GM18499 (cell line): ENCODE measurements around the gene ELOVL5.
"Not testable (repeated sequence)": the region's sequence is repeated elsewhere in the genome, so short reads cannot be mapped to it uniquely, and the experiment has no call there.

ENCODE experiments used
- ATAC-seq: cut with Tn5 transposase; IDR thresholded peaks from one replicate; pipeline ENCODE4 v1.9.1; 2021; ENCODE audit warnings: moderate number of reproducible peaks; ENCODE audit not compliant: insufficient read depth, unreplicated experiment

The ELOVL5 gene

DNA sequence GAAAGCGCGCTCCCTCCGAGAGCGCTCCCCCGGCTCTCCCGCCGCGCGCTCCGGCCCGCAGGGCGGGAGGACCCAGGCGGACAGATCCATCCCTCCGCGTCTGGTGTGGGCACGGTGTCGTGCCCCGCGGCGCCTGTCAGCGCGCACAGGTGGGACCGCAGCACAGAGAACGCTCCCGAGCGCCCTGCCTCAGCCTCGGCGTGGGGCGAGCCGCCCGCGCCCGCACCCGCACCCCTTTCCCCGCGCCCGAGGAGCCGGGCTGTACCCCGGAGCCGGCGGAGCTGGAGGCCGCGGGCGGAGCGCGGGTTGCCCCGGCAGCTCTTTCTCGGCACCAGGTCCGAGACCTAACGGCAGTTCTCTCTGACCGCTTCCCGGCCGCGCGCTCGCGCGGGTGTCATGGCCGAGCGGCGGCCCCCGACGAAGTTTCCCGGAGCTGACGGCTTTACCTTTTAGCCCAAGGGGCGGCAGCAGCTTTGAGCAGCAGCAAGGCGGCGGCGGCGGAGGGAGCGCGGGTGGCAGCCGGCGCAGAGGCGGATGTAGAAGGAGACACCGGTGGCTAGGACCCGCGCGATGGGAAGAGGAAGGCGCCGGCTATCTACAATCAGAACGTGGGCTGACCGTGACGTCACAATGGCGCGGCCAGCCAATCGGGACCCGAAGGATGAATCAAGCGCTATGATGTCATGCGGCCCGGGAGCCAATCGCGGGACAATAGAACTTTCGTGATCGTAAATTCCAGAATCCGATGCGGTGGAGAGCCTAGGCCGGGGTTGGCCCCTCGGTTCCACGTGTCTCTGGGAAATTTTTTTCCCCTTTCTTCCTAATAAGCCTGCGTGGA is at the start of gene ELOVL5:
Gene ELOVL5 (minus strand): TSS at position 580 of the 838 bp plus-strand sequence. CDS start 53,251 bp downstream, outside the sequence.
- ATAC-seq = peak; percentile 75

- no peak for ATAC-seq
These were observed 48.5 kb upstream of the ELOVL5 start for GRCh38 chr6:53397283-53397682.

DNA sequence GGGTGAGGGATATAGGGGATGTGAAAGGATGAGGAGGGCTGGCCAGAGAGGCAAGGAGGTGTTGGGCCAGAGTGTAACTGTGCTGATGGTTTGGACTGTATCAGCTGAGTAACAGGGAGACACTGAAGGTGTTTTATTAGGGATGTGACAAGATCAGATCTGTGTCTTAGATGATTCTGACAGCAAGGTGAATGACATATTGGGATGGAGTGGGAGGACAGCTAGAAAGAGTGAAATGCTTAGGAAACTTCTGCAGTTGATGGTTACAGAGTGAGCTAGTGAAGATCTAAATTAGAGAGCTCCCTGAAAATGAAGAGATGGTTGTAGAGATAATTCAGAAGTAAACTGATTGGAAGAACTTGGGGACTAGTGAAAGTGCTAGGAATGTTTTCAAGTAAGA is 47.2 kb upstream of the ELOVL5 start:
- ATAC-seq = no peak

DNA sequence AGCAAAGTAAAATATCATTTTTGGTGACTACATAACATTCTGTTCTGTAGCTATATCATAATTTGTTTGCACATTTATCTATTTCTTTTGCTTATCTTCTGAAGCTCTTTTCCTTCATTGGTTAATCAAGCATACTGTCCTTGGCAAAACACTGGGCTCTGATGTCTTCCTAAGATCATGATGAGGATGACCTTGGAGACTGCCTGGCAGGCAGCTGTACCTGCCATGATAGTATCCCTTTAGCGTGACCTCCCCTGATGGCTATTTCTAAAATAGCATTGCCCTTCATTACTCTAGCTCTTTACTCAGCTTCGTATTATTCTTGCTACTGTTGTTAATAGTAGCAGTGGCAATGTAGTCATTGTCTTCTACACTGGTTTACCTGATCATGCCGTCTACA is 46.0 kb upstream of the ELOVL5 start:
- no peak for ATAC-seq

DNA sequence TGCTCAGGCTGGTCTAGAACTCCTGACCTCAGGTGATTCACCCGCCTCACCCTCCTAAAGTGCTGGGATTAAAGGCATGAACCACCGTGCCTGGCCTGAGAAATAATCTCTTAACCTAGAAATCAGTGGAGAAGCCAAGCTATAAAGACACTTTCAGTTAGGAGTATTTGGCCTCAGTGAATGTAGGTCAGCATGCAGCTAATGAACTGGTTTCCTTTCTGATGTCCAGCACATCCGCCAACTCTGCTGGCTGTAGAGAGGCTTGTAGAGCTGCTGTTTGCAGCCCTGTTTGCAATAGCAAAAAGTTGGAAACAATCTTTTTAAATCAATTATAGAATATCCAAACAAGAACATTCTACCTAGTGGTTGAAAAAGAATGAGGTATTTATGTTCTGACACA is 42.4 kb upstream of the ELOVL5 start:
- no peak for ATAC-seq

- no peak for ATAC-seq
These were observed 41.3 kb upstream of the ELOVL5 start for GRCh38 chr6:53390010-53390409.

GRCh38 chr6:53388615-53389014 is 39.9 kb upstream of the ELOVL5 start:
- not testable (repeated sequence) for ATAC-seq

DNA sequence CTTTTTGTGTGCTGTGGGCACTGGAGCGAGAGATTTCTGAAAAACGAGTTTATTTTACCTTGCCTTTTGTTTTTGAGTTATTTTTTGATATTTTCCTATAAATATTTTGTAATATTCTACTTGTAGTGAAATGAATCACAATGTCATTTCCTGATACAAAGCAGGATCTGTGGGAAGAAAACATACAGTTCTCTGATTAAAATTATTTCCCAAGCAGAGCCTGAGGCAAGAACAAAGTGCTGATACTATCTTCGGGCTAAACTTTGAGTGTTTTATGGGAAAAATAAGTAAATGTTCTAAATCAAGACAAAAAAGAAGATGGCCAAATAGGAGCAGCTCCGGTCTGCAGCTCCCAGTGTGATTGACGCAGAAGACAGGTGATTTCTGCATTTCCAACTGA is 33.7 kb upstream of the ELOVL5 start:
- ATAC-seq = no peak

DNA sequence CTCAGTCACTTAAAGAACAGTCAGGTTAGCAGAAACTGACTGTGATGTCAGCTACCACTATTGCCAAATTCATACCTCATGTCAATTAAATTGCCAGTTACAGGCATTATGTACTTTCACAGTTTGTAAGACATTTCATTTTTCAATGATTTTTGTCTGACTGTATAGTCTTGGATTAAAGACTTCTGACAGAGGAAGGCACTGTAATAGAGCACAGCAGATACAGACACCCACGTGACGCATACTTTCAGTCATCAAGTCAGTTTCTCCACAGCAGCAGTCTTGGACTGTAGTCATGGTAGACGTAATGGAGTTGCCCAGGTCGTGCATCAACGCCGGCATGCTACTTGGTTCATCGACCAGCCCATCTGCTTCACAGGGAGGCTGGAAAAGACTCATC is 29.5 kb upstream of the ELOVL5 start:
- no peak for ATAC-seq

GRCh38 chr6:53377793-53378192 is 29.0 kb upstream of the ELOVL5 start:
- no peak for ATAC-seq

DNA sequence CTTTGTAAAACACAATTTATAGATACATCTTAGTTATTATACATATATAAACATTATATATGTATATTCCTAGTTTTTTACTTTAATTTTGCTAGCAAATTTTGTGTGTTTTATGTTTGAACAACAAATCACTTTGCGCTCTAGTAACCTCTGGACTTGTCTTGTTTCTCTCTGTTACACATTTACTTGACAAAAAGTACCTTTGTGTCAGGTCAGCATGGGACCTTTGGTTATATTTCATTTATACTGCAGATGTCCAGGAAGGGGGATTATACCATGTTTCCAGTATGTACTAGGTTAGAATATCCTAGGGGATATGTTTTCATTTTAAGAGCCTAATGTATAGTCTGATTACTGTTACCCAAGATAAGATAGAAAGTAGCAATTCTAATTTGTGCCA is 28.5 kb upstream of the ELOVL5 start:
- ATAC-seq = no peak

DNA sequence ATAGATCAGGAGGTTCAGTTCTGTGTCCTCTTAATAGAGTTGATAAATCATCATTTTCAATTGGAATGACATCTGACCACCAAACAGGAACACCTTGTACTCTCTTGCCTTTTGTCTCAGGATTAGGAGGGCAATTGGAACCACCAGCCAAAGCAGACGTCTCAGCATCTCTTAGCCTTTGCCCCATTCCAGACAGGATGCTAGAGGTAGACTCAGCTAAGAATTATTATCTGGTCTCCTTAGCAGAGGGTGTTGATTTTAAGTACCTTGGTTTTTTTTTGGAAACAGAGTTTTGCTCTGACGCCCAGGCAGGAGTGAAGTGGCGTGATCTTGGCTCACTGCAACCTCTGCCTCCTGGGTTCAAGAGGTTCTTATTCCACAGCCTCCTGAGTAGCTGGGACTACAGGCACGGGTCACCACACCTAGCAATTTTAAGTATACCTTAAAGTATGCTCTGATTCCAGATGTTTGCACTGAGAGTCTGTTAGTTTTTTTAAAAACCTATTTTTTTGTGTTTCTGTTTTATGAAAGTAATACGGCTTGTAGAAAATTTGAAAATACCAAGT is 28.0 kb upstream of the ELOVL5 start:
- ATAC-seq = no peak

- no peak for ATAC-seq
These were observed 27.1 kb upstream of the ELOVL5 start for GRCh38 chr6:53375847-53376246.

DNA sequence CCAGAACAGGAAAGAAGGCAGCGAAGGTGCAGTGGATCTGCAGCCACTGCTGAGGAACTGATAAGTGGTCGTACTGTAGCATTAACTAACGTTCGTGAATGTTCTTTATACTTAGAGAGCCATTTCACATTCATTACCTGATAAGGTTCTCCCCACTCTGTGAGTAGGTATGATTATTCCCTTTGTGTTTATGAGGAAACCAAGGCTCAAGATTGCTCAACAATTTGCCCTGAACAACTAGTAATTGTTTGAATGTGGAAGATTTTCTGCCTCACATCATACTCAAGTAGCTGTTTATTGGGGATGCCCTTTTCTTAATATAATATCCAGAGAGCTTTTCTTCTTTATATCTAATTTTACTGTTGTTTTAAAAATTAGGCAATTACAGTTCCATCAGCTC is 24.9 kb upstream of the ELOVL5 start:
- ATAC-seq = no peak

DNA sequence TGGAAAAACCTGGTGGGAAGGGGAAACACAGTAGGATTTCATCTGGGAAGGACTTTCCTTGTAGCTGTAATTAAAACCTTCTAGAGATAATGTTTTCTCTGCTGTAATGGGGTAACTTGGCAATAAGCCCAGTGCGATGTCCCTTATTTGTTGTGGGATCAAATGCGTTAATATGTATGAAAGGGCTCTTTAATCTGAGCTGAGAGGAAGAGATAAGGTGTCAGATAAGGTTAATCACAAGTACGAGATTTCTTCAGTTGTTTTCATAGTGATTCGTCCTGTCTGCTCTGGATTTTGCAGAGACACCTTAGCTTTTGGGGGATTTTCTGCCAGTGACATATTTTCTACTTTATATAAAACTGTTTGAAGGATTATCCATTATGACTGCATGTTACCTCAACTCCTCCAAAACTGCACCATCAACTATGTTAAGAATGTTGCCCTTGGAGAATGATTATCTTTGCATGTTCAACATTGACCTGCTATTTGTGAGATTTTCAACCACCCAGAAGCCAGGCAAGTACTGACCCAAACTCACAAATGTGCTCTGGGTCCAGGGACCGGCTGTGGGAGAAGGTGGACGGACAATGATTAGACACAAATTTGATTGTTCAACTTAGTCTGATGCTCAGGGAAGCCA is 21.2 kb upstream of the ELOVL5 start:
- no peak for ATAC-seq

- no peak for ATAC-seq
These were observed 20.3 kb upstream of the ELOVL5 start for GRCh38 chr6:53369051-53369450.

DNA sequence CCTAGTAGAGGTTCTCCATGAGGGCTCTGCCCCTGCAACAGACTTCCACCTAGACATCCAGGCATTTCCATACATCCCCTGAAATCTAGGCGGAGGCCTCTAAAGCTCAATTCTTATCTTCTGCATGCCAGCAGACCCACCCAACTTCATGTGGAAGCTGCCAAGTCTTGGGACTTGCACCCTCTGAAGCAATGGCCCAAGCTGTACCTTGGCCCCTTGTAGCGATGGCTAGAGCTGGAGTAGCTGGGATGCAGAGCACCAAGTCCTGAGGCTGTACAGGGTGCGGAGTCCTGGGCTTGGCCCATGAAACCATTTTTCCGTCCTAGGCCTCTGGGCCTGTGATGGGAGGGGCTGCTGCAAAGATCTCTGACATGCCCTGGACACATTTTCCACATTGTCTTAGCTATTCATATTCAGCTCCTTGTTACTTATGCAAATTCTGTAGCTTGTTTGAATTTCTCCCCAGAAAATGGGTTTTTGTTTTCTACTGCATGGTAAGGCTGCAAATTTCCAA is 17.4 kb upstream of the ELOVL5 start:
- ATAC-seq = no peak

DNA sequence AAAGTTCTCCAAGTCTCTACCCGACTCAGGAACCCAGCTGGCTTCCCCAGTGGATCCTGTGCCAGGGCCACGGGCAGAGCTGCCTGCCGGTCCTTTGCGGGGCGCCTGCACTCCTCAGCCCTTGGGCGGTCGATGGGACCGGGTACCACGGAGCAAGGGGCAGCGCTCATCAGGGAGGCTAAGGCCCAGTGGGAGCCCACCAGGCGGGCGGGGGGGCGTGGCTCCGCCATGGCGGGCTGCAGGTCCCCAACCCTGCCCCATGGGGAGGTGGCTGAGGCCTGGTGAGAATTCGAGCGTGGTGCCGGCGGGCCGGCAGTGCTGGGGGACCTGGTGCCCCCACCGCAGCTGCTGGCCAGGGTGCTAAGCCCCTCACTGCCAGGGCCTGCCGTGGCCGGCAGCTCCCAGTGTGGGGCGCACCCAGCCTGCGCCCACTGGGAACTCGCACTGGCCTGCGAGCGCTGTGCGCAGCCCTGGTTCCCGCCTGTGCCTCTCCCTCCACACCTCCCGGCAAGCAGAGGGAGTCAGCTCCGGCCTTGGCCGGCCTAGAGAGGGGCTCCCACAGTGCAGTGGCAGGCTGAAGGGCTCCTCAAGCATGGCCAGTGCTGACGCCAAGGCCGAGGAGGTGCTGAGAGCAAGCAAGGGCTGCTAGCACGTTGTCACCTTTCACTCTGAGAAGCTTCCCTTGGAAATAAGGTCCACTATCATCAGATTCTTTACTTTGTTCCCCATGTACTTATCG is 14.8 kb upstream of the ELOVL5 start:
- no peak for ATAC-seq

GRCh38 chr6:53361549-53362031 is 12.8 kb upstream of the ELOVL5 start:
- ATAC-seq = no peak

GRCh38 chr6:53360093-53360912 is 11.6 kb upstream of the ELOVL5 start:
- ATAC-seq = no peak
